PFSK-1 (cell line): ENCODE measurements around the gene GRIPAP1.

ENCODE experiments used
- FOXP2 ChIP-seq: optimal IDR thresholded peaks from 2 replicates; pipeline ENCODE3; 2011; ENCODE audit warnings: borderline replicate concordance, control low read depth, inconsistent platforms; ENCODE audit not compliant: insufficient read depth; ENCODE audit errors: extremely low read length, extremely low read depth
- POLR2AphosphoS5 ChIP-seq: IDR thresholded peaks from 2 replicates; pipeline ENCODE4 v1.6.1; 2012; ENCODE audit warnings: low read depth, mild to moderate bottlenecking, control low read depth, low read length, moderate library complexity
- REST ChIP-seq, 2 experiments: IDR thresholded peaks; 2 replicates each; pipeline versions ENCODE4 v1.6.1 to v1.8.0; 2011 to 2012; ENCODE audit warnings: low read depth in 2 of 2, low read length in 2 of 2, control low read depth in 1 of 2, inconsistent platforms in 1 of 2, mild to moderate bottlenecking in 1 of 2, moderate library complexity in 1 of 2; ENCODE audit not compliant: insufficient read depth in 1 of 2
- SIN3A ChIP-seq: IDR thresholded peaks from 2 replicates; pipeline ENCODE4 v1.6.1; 2012; ENCODE audit warnings: mild to moderate bottlenecking, low read length, moderate library complexity, borderline replicate concordance; ENCODE audit not compliant: insufficient read depth
- TAF1 ChIP-seq: IDR thresholded peaks from 2 replicates; pipeline ENCODE4 v1.6.1; 2012; ENCODE audit warnings: low read length, control low read depth, borderline replicate concordance; ENCODE audit not compliant: insufficient read depth

The GRIPAP1 gene

GRCh38 chrX:48965959-48966358 lies 36.1 kb downstream of the GRIPAP1 start:
- no peak for TF ChIP-seq FOXP2
- no peak for TF ChIP-seq REST (IDR thresholded peaks at IDR 0.05; ENCODE audit: insufficient read depth in 1 of 2, low read depth in 2 of 2, low read length in 2 of 2)
- no peak for TF ChIP-seq TAF1
- TF ChIP-seq POLR2AphosphoS5: no peak
- no peak for TF ChIP-seq SIN3A

- TF ChIP-seq TAF1: no peak
- TF ChIP-seq FOXP2: no peak
- TF ChIP-seq SIN3A: no peak
- TF ChIP-seq REST (IDR thresholded peaks at IDR 0.05; ENCODE audit: insufficient read depth in 1 of 2, low read depth in 2 of 2, low read length in 2 of 2): no peak
- no peak for TF ChIP-seq POLR2AphosphoS5
These were observed 40.4 kb downstream of the GRIPAP1 start for GRCh38 chrX:48961585-48962091.

- no peak for TF ChIP-seq FOXP2
- TF ChIP-seq TAF1: no peak
- no peak for TF ChIP-seq SIN3A
- TF ChIP-seq POLR2AphosphoS5: no peak
- no peak for TF ChIP-seq REST (IDR thresholded peaks at IDR 0.05; ENCODE audit: insufficient read depth in 1 of 2, low read depth in 2 of 2, low read length in 2 of 2)
These were observed 41.8 kb downstream of the GRIPAP1 start for GRCh38 chrX:48960291-48960690.

GRCh38 chrX:48958635-48959094 lies 43.4 kb downstream of the GRIPAP1 start:
- TF ChIP-seq POLR2AphosphoS5: peak; percentile 56; the same call in 1 of the 2 replicates
- TF ChIP-seq TAF1: no peak
- 0 out of 4 replicates have a peak, but pooled peaks of 1 of the 2 experiments have one; percentile 19 for TF ChIP-seq REST (IDR thresholded peaks at IDR 0.05; ENCODE audit: insufficient read depth in 1 of 2, low read depth in 2 of 2, low read length in 2 of 2)

GRCh38 chrX:48957827-48958634 lies 44.0 kb downstream of the GRIPAP1 start:
- TF ChIP-seq TAF1 (peak; percentile 46; the same call in 1 of the 2 replicates), SIN3A (no peak), FOXP2 (no peak), REST (IDR thresholded peaks at IDR 0.05; ENCODE audit: insufficient read depth in 1 of 2, low read depth in 2 of 2, low read length in 2 of 2) (no peak), POLR2AphosphoS5 (0 out of 2 replicates have a peak, but pooled peaks have one; percentile 57)
